ENCODE measurements around the gene PICK1.

GRCh38 chr22:38033522-38034277, 23.5 kb upstream of the PICK1 start:
- no peak for TF ChIP-seq CTCF (IDR thresholded peaks at IDR 0.05)
- TF ChIP-seq POLR2A (IDR thresholded peaks at IDR 0.05) = no peak

Data from thyroid gland (tissue), 4 donors.